ENCODE results near the gene SYCP3.

DNA sequence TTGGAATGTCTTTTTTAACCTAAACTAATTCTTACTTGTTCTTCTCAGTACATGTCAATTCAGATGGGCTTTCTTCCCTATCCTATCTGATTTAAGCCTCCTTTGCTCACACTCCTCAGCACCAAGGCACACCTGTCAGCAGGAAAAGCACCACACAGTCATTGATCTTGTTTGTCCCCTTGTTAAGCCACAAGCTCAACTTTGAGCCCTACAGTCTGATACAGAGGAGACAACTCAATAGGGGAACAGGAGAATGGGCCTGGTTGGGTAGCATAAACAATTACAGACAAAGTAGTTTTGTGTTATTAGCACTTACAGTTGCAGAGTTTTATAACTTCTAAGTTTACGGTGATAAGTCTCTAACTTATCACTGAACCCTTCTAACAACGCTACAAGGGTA lies 29.5 kb upstream of the SYCP3 start:
- TF ChIP-seq EZH2phosphoT487 (IDR thresholded peaks at IDR 0.05; ENCODE audit: insufficient read depth, low read depth) (no peak), EZH2 (IDR thresholded peaks at IDR 0.05; ENCODE audit: insufficient read depth, poor library complexity, severe bottlenecking) (no peak)

Measured in GM23248 (cell line).